Hematopoietic multipotent progenitor cell treated with erythropoietin and hydrocortisone succinate and interleukin-3 and kit ligand, for 15 days (in vitro differentiated cells): ENCODE data around the gene NCAPD2.
"Not testable (repeated sequence)": the region's sequence is repeated elsewhere in the genome, so short reads cannot be mapped to it uniquely, and the experiment has no call there.

Source experiments
- DNase-seq: peaks from one replicate; pipeline ENCODE4 v3.0.0-alpha.2; 2015; ENCODE audit warnings: low spot score

Gene NCAPD2

GRCh38 chr12:6463216-6463615 lies 30.7 kb upstream of the NCAPD2 start:
- no peak for DNase-seq

- no peak for DNase-seq
Measured at GRCh38 chr12:6463858-6464257, 30.0 kb upstream of the NCAPD2 start.

- DNase-seq: no peak
Measured at GRCh38 chr12:6464531-6464930, 29.4 kb upstream of the NCAPD2 start.

- DNase-seq: peak; percentile 82
Measured at GRCh38 chr12:6465467-6466183, 28.3 kb upstream of the NCAPD2 start.

GRCh38 chr12:6466184-6466573 lies 27.7 kb upstream of the NCAPD2 start:
- no peak for DNase-seq

GRCh38 chr12:6466751-6467150 lies 27.2 kb upstream of the NCAPD2 start:
- not testable (repeated sequence) for DNase-seq

GRCh38 chr12:6467571-6468282 lies 26.2 kb upstream of the NCAPD2 start:
- not testable (repeated sequence) for DNase-seq

- DNase-seq: no peak
Measured at GRCh38 chr12:6468283-6468575, 25.7 kb upstream of the NCAPD2 start.

GRCh38 chr12:6469092-6469491 lies 24.8 kb upstream of the NCAPD2 start:
- DNase-seq: no peak

GRCh38 chr12:6469609-6470374 lies 24.1 kb upstream of the NCAPD2 start:
- DNase-seq: no peak

- DNase-seq: peak; percentile 96
Measured at GRCh38 chr12:6470375-6471163, 23.3 kb upstream of the NCAPD2 start, which contains the start of gene VAMP1. Gene VAMP1 (minus strand): TSS chr12:6470677. CDS start chr12:6470531, 146 bp downstream.

GRCh38 chr12:6471989-6472360 lies 21.9 kb upstream of the NCAPD2 start:
- DNase-seq: no peak

GRCh38 chr12:6472491-6472890 lies 21.4 kb upstream of the NCAPD2 start:
- DNase-seq: no peak

GRCh38 chr12:6475233-6475975 lies 18.5 kb upstream of the NCAPD2 start:
- DNase-seq: not testable (repeated sequence)

- DNase-seq: no peak
Measured at GRCh38 chr12:6476489-6476888, 17.4 kb upstream of the NCAPD2 start.

GRCh38 chr12:6477601-6478377 lies 16.1 kb upstream of the NCAPD2 start:
- not testable (repeated sequence) for DNase-seq

- no peak for DNase-seq
Measured at GRCh38 chr12:6478416-6478815, 15.5 kb upstream of the NCAPD2 start.

GRCh38 chr12:6488240-6488639 lies 5.7 kb upstream of the NCAPD2 start:
- no peak for DNase-seq

GRCh38 chr12:6489449-6489848 lies 4.5 kb upstream of the NCAPD2 start:
- DNase-seq: no peak

GRCh38 chr12:6490673-6491072 lies 3.2 kb upstream of the NCAPD2 start:
- not testable (repeated sequence) for DNase-seq
